NCI-H2196 treated with DMSO at 0.1 percent for 48 hours (cell line): ENCODE measurements around the gene VAMP3.
"Not testable (repeated sequence)": the region's sequence is repeated elsewhere in the genome, so short reads cannot be mapped to it uniquely, and the experiment has no call there.

Experiments used
- DNase-seq: peaks from one replicate; lab custom pipeline; 2025; ENCODE audit not compliant: unreplicated experiment; lab: John Stamatoyannopoulos, UW

VAMP3 gene

DNA sequence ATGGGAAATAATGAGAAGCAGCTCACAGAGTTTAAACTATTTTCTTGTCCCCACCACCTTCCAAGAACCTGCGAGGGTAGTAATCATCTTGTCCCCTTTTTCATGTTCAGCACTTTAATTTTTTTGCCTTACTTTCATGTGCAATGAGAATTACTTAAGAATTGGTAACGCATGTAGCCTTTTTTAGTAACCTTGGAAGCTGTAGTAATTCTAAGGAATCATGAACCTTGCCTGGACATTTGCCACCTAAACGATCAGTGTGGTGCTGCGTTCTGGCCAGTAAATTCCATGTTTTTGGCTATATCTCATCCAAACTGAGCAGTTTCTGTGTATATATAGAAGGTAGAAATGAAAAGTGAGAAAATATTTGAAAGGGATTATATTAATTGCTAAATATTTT, 3.9 kb upstream of the VAMP3 start:
- DNase-seq = no peak

DNA sequence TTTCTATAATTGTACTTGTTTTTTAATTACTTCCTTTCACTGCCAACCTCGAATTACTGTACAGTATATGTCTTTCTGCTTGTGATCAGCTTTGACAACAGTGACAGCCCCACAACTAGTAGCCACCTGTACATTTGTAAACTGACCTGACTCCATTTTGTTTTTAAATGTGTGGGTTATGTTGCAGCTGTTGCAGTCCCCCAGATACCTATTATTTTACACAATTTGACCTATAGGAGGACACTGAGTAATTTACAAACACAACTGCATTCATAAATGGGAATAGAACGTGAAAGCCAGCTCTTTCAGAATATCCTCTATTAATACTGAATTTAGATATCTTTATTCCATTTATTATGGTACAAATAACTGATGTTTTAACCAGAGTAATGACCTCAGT, 2.5 kb upstream of the VAMP3 start:
- DNase-seq = no peak

DNA sequence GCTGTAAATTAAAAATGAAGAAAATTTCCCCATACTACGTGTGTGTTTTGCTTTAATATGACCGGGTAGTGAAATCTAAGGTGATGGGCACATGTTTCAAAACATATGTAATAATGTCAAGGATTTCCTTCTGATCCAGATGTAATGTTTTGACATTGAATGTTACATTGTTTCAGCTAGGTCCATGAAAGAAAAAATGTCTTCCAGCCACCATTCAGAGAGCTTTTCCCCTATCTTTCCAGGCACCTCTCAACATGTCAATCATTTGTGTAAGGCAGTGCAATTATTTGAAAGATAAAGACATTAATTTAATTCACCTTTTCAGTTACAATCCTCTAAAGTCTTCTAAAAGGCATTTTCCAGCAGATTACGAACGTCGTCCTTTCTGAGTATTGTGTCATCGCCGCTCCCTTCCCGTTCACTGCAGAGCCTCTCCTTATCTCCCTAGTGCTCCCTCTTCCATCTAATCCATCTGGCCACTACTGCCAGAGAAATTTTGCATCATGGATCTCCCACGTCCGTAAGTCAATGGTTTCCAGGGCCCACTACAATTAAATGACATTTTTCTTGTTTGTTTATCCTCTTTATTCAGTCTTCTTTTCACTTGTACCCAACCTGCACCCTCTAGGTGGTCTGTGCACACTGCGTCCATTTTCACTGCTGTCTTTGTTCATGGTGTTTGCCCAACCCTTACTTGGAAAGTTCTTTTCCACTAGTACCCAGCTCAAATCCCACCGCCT, 1.3 kb upstream of the VAMP3 start:
- no peak for DNase-seq

DNA sequence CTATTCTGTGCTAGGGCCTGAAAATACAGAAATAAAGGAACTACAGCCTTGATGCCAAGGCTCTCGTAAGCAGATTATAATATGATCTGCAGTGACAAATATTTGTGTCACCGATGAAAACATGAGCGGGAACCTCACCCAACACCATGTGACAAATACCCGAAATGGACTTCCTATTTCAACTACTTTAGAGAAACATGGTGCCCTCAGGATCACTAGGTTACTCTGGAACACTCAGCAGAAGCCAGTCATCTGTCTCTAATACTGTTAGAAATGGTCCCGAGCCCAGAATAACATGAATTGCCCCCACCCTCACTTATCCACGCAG, 463 bp upstream of the VAMP3 start:
- DNase-seq = no peak

DNA sequence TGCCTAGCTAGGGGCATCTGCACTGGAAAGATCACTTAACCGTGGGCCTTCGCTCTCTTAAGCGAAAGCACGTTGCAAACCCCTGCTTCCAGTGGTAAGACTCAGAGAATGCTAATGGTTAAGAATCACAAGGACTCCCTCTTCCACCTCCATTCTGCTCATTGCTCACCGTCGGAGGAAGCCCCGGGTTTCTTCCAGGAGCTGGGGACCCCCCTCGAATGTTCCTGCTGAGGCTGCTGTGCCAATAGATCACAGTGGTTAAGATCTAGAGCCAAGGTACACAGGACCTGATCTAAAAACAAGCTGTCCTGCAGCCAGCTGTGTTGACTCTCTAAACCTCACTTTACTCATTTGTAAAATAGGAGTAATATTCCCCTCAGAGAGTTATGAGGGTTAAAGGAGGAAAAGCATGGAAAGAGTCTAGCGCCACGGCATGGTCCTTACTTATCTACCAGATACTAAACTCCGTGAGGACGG, 765 bp downstream of the VAMP3 start:
- DNase-seq = no peak

DNA sequence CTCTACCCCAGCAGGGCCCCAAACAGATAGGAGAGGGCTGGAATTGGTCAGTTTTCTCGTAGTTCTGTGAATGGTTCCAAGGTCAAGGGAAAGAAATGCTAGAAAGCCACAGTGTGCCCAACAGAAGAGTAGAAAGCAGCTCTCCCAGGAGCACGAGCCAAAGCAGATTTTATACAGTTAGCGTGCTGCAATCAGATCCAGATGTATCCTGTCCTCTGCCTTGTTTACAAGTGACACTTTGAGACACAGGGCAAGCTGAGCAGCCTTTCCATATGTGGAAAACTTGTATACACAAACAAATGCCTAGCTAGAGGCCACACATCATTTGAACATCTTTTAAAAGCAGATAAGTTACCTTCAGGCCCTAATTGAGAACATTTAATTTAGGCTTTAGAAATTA, 6.5 kb downstream of the VAMP3 start:
- no peak for DNase-seq

DNA sequence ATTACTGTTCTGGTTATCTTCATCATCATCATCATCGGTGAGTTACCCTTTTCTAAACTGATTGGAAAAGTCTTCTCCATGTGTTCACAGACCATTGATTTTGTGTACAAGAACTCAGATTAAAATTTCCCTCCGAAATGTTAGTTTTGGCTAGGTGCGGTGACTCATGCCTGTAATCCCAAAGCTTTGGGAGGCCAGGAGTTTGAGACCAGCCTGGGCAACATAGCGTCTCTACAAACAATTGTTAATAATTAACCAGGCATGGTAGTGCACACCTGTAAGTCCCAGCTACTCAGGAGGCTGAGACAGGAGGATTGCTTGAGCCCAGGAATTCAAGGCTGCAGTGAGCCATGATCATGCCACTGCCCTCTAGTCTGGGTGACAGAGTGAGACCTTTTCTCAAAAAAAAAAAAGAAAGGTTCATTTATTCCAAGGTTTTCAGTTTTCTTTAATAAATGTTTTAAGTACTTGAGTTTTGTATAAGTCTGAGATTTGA, 7.1 kb downstream of the VAMP3 start:
- DNase-seq = no peak

DNA sequence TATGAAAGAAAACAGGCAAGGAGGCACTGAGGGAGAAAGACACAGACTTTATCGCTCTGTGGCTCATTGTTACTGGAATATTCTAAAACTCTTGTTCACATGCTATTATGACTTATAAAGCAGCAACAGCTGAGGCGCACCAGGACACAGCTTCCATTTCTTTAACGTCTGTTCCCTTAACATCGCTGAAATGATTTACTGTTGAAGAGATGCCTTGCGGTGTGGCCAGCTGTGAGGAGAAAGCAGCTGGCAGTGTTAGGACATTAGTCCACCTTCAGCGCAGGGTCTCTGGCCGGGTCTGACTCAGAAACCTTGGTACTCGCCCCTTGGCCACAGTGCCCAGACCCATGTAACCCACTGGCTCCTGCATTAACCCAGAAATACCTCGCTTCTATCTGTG, 9.9 kb downstream of the VAMP3 start:
- DNase-seq = no peak

DNA sequence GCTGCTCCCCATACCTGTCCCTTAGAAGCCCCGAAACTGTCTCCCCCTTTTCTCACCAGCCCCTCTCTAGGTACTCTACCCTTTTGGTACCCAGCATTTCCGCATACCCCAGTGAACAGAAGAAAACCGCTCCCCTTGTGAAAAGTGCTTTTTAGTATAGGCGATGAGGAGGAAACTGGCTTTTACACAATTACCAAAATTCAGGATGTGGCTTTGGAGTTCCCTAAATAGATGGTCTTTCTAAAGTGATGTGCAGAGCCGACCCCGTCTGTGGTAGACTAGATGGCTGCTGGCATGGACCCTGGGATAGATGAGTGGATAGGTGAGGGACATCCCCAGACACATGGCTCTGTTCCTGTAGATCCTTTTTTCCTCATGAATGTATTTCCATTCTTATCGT, 10.4 kb downstream of the VAMP3 start:
- no peak for DNase-seq

DNA sequence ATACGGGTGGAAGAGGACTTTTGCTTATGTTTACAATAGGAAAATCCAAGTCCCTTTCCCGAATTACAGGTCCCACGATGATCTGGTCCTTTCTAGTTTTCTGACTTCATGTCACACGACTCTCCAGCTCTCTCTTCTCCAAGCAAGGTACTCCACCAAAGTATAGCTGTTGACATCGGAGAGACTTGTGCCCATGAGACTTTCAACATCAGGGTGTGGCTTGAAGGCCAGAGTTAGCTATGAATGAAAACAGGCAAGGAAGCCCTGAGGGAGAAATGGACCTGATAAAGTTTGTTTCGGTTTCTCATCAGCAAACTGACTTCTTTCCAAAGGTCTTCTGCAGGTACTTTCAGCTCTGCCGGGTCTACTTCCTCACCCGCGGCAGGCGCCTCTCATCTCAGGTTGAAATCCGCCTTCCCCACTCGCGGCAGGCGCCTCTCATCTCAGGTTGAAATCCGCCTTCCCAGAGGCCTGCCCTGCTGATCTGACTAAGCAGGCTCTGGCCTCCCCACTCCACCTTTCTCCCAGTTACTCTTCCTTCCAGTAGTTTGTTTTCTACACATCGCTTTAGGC, 10.9 kb downstream of the VAMP3 start:
- DNase-seq = no peak

DNA sequence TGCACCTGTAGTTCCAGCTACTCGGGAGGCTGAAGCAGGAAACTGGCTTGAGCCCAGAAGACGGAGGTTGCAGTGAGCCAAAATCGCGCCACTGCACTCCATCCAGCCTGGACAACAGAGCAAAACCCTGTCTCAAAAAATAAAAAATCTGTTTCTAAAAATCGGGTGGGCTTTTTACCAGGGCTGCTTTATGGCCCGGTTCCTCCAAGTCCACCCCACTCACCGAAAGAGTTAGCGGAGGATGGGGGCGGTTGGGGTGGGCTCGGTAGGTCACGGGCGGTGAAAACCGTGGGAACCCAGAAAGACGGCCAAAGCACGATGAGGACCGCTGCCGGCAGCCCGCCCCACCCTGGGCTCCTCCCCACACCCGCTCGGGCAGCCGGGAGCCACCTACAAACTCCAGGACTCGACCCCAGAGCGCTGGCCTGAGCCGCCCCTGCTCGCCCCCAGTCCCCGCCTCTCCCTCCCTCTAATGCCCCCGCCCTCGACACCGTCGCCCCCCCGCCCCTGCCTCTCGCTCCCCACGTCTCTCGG, 12.1 kb downstream of the VAMP3 start:
- DNase-seq = peak; percentile 84

DNA sequence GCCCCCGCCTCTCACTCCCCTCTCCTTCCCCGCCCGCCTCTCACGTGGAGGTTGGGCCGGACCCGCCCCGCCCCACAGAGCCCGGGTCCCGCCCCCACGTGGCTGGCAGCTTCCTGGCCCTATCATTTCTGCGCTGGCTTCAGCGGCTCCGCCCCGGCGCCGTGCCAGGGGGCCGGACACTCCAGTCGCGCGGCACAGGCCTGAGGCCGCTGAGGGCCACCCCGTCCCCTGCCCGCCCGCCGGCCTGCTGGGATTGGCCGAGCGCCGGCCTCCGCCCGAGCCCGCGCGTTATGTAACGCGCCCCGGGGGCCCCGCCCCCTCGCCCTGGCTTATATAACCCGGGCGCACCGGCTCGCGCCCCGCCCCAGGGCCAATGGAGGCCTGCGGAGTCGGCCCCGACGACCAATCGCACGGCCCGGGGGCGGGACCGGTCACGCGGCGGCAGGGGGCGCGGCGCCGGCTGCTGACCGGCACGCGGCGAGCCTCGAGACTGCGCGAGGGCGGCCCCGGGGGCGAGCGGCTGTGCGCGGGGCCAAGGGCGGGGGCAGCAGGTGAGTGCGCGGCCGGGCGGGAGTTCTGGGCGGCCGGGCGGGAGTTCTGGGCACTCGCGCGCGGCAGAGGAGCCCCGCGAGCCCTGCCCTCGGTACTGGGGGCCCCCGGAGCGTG, 12.9 kb downstream of the VAMP3 start, which contains the start of gene PER3:
TSS of gene PER3 (plus strand) at position 466 of the 666 bp plus-strand sequence. CDS start 587 bp downstream, outside the sequence.
- peak; percentile 97 for DNase-seq

DNA sequence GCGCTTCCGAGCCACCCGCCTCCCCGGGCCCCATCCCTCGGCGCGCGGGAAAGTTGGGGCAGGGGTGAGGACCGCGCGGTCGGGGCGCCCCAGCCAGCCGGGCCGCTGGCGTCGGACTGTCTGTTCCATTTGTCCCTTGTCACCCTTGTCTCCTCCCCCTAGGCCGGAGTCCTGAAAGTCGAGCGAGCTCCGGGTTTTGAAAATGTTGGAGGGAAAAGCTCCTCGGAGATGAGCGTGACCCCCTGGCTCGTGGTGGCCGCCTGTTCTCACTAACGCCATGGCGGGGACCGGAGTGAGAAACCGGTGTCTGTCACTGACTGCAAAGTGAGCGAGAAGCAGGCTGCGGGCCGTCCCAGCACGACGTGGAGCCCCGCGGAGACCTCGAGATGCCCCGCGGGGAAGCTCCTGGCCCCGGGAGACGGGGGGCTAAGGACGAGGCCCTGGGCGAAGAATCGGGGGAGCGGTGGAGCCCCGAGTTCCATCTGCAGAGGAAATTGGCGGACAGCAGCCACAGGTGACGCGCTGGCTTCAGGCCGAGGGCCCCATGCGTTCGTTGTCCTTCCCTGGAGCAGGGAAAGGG, 13.5 kb downstream of the VAMP3 start:
- DNase-seq = no peak

DNA sequence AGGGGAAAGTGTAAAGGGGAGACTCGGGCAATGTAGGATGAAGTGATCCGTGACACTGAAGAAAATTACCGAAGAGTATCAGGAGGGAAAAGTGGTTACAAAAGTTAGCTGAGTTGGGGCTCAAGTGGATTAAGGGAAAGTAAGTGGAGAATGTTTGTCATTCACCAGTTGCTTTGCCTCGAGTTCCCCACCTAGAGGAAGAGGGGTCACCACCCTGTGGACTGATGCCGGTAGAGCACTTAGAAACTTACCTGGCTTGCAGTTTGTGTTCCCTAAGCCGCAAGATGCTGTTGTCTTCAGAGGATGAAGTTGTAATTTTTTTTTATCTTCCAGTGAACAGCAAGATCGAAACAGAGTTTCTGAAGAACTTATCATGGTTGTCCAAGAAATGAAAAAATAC, 14.0 kb downstream of the VAMP3 start:
- no peak for DNase-seq

DNA sequence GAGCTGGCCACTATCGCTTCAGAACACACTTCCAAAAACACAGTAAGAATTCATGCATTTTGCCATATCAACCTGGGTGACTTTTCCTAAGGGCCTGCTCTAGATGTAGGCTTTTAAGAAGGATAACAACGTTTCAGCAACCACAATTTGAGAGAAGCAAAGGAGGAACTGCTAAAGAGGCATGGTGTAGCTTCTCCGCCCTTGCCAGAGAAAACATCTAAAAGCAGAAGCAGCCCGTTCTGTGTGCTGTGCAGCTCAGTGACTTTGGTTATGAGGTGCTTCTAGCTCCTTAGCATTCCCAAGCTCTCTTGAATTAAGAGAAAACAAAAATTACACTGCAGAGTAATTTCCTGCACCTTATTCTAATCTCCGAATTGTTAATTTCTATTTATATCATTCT, 15.7 kb downstream of the VAMP3 start:
- no peak for DNase-seq

DNA sequence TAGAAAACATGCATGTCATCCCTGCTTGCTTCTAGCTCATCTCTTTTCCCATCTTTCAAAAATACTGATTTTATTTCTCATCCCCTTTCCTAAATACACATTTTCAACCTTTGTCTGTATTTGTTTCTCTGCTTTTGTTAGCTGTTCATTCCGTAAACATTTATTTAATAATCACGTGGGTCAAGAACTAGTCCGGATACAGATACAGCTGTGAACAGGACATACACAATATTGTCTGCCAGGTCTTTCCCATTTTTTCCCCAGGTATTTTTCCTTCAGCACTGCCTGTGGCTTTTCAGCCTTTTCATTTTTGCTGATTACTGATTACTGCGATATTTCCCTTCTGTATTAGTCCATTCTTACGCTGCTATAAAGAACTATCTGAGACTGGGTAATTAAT, 18.7 kb downstream of the VAMP3 start:
- DNase-seq = no peak

DNA sequence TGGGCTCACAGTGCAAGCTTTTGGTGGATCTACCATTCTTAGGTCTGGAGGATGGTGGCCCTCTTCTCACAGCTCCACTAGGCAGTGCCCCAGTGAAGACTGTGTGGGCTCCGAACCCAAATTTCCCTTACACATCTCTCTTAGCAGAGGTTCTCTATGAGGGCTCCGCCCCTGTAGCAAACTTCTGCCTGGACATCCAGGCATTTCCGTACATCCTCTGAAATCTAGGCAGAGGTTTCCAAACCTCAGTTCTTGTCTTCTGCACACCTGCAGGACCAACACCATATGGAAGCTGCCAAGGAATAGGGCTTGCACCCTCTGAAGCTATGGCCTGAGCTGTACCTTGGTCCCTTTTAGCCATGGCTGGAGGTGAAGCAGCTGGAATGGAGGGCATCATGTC, 19.9 kb downstream of the VAMP3 start:
- DNase-seq = not testable (repeated sequence)

DNA sequence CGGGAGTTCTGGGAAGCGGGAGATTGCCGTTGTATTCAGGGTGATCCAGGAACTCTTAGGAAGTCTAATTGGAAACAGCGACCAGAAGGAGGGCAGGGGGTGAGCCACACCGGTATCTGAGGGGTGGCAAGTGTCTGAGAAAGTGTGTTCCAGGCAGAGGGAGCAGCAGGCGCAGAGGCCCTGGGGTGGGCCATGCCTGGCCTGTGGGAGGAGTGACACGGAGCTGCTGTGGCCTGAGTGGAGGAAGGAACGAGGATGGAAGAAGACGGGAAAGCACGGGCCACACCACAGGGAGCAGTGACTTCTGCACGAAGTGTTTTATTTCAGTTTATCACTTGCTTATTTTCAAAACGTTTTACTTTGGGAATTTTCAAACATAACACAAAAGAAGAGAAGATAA, 24.3 kb downstream of the VAMP3 start:
- no peak for DNase-seq

DNA sequence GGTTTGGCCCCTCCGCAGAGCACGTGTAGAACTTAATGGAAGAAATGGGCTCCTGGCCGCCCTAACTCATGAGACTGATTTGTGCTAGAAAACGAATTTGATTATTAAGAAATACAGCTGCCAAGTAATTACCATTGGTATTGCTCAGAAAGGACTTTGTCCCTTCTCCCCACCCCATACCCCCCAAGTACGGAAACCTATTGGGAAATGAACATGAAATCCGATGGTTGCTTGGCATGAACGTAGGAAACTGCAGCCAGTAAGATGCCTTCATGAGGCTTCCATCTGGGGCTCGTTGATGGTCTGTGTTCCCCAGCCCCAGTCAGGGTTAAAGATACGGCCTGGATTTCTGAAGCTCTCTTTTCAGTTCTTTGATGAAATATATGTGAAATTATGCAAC, 34.4 kb downstream of the VAMP3 start:
- DNase-seq = no peak

DNA sequence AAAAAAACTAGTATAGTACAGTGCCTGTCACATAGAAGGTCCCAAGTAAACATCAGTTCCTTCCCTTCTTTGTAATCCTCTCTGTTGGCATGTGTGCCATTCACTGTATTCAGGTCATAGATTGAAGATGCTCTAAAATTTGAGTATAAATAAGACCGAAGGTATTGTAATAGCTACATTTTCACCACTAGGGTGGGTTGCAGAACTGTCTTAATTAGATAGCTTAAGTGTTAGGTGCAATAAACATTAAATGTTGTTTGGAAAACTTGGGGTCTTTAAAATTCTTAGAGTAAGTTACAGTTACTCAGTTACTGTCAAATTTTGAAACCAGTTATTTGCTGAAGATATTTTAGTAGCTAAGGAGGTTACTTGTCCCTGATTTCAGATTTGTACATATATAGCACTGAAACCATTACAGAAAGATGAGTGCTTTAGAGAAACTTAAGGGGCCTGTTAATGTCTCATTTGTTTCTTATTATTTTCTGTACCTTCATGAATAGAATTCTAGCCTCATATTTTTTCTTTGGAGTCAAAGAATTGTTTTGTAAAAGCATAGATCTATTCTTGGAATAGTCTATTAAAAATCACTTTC, 37.3 kb downstream of the VAMP3 start:
- DNase-seq = peak; percentile 18

DNA sequence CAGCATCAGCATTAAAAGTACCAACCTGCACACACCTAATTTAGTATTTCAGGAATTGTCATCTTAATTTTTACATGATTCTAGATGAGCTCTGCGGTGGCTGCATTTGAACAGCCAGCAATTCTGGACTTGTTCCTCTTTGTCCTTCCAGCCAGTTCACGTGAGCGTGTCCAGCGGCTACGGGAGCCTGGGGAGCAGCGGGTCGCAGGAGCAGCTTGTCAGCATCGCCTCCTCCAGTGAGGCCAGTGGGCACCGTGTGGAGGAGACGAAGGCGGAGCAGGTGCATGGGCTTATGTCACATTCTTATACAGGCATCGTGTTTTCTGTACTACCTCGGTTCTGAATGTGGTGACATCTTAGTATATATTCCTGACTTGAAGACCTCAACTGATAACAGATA, 38.6 kb downstream of the VAMP3 start:
- DNase-seq = no peak
